GM23338 (cell line): ENCODE results near the gene CCDC134. TPM values are rescaled to one million over a fixed set of nuclear protein-coding genes. Genes with fewer than 3 reads are reported as not detected.

Experiments used
- ATAC-seq: fragments of 200-7000 bp; cut with Tn5 transposase; 3 replicates; pipeline ENCODE4 v1.9.1; 2020
- DNase-seq: peaks from one replicate; pipeline ENCODE4 v3.0.0-alpha.2; 2015; ENCODE audit warnings: low spot score
- H2AFZ ChIP-seq: fragments of 200-600 bp; sonication (generic); 2 replicates; pipeline ENCODE4 v1.8.0; 2016; ENCODE audit warnings: antibody characterized with exemption, mild to moderate bottlenecking, moderate library complexity
- H3F3A ChIP-seq: fragments of 200-600 bp; sonication (generic); replicated peaks from 2 replicates; pipeline ENCODE4 v1.8.0; 2017; ENCODE audit warnings: antibody characterized with exemption, mixed run types, low read depth
- H3K27ac ChIP-seq: fragments of 200-600 bp; sonication (generic); 2 replicates; pipeline ENCODE4 v1.6.1; 2016; ENCODE audit warnings: low read depth
- H3K27me3 ChIP-seq: fragments of 200-600 bp; sonication (generic); 2 replicates; pipeline ENCODE4 v1.8.0; 2016; ENCODE audit warnings: mild to moderate bottlenecking, mixed run types, moderate library complexity; ENCODE audit not compliant: insufficient read depth
- H3K36me3 ChIP-seq: fragments of 200-600 bp; sonication (generic); 2 replicates; pipeline ENCODE4 v1.8.0; 2016; ENCODE audit warnings: mild to moderate bottlenecking; ENCODE audit not compliant: insufficient read depth
- H3K4me1 ChIP-seq: fragments of 200-600 bp; sonication (generic); 2 replicates; pipeline ENCODE4 v1.8.0; 2016; ENCODE audit warnings: mild to moderate bottlenecking, moderate library complexity; ENCODE audit not compliant: insufficient read depth
- H3K4me2 ChIP-seq: fragments of 200-600 bp; sonication (generic); 2 replicates; pipeline ENCODE4 v1.7.1; 2017; ENCODE audit warnings: mixed run types
- H3K4me3 ChIP-seq: fragments of 200-600 bp; sonication (generic); 2 replicates; pipeline ENCODE4 v1.6.1; 2016; ENCODE audit warnings: mixed run types
- H3K79me2 ChIP-seq: fragments of 200-600 bp; sonication (generic); replicated peaks from 2 replicates; pipeline ENCODE4 v1.8.0; 2017; ENCODE audit warnings: mild to moderate bottlenecking; ENCODE audit not compliant: insufficient read depth
- H3K9me2 ChIP-seq: fragments of 200-600 bp; sonication (generic); 2 replicates; pipeline ENCODE4 v1.8.0; 2017; ENCODE audit not compliant: insufficient read depth
- H4K20me1 ChIP-seq: fragments of 200-600 bp; sonication (generic); replicated peaks from 2 replicates; pipeline ENCODE4 v1.8.0; 2017; ENCODE audit warnings: mild to moderate bottlenecking; ENCODE audit not compliant: insufficient read depth
- H3K27ac Mint-ChIP-seq: 2 replicates; pipeline ENCODE4 v1.8.0; 2020; ENCODE audit warnings: inconsistent platforms, mild to moderate bottlenecking, moderate library complexity, mixed read lengths
- H3K27me3 Mint-ChIP-seq: 3 replicates; pipeline ENCODE4 v1.8.0; 2022; ENCODE audit warnings: low read depth, mild to moderate bottlenecking, moderate library complexity, mixed read lengths, inconsistent platforms; ENCODE audit not compliant: insufficient read depth, poor library complexity
- H3K36me3 Mint-ChIP-seq: 3 replicates; pipeline ENCODE4 v1.8.0; 2021; ENCODE audit warnings: low read depth, mild to moderate bottlenecking, inconsistent platforms, moderate library complexity, mixed read lengths
- H3K4me1 Mint-ChIP-seq: 3 replicates; pipeline ENCODE4 v1.8.0; 2020; ENCODE audit warnings: mild to moderate bottlenecking, inconsistent platforms, mixed read lengths
- H3K4me3 Mint-ChIP-seq: 3 replicates; pipeline ENCODE4 v1.8.0; 2021; ENCODE audit warnings: moderate library complexity, mild to moderate bottlenecking, inconsistent platforms, mixed read lengths
- H3K9me3 Mint-ChIP-seq: 3 replicates; pipeline ENCODE4 v1.8.0; 2020; ENCODE audit warnings: moderate library complexity, mild to moderate bottlenecking, inconsistent platforms, mixed read lengths
- CREB1 ChIP-seq: fragments of 250-450 bp; sonication (Bioruptor Pico); IDR thresholded peaks from 2 replicates; pipeline ENCODE4 v1.5.0; 2020; ENCODE audit warnings: low read depth, mild to moderate bottlenecking, moderate library complexity
- CTCF ChIP-seq, 2 experiments: fragments of 200-600 bp in 1 of 2; sonication (generic) in 1 of 2; conservative IDR thresholded peaks; 2 replicates each; pipeline versions ENCODE4 v1.5.1 to v1.6.1; 2016 to 2017; ENCODE audit warnings: antibody characterized with exemption in 2 of 2, low read depth in 2 of 2, mild to moderate bottlenecking in 2 of 2, moderate library complexity in 1 of 2
- ETS1 ChIP-seq: IDR thresholded peaks from 2 replicates; pipeline ENCODE4 v1.6.1; 2016; ENCODE audit warnings: antibody characterized with exemption
- EZH2 ChIP-seq: fragments of 200-600 bp; sonication (generic); IDR thresholded peaks from one replicate; pipeline ENCODE4 v1.8.0; 2017; ENCODE audit warnings: antibody characterized with exemption, mild to moderate bottlenecking, low read depth; ENCODE audit not compliant: unreplicated experiment
- EZH2phosphoT487 ChIP-seq: fragments of 200-600 bp; sonication (generic); IDR thresholded peaks from one replicate; pipeline ENCODE4 v1.8.1; 2018; ENCODE audit warnings: antibody characterized with exemption; ENCODE audit not compliant: unreplicated experiment
- JUNB ChIP-seq: IDR thresholded peaks from one replicate; pipeline ENCODE4 v1.6.1; 2016; ENCODE audit warnings: antibody characterized with exemption; ENCODE audit not compliant: unreplicated experiment
- NANOG ChIP-seq: IDR thresholded peaks from 2 replicates; pipeline ENCODE4 v1.6.1; 2016; ENCODE audit warnings: antibody characterized with exemption, borderline replicate concordance
- POLR2AphosphoS5 ChIP-seq: IDR thresholded peaks from 2 replicates; pipeline ENCODE4 v1.6.1; 2016; ENCODE audit warnings: antibody characterized with exemption, low read depth
- STAT1 ChIP-seq: IDR thresholded peaks from one replicate; pipeline ENCODE4 v1.6.1; 2016; ENCODE audit warnings: antibody characterized with exemption; ENCODE audit not compliant: unreplicated experiment
- ZNF114 ChIP-seq: fragments of 250-450 bp; sonication (Bioruptor Pico); IDR thresholded peaks from 2 replicates; pipeline ENCODE4 v1.5.0; 2020; ENCODE audit warnings: mild to moderate bottlenecking, moderate library complexity
- ZNF331 ChIP-seq: fragments of 250-450 bp; sonication (Bioruptor Pico); IDR thresholded peaks from 2 replicates; pipeline ENCODE4 v1.5.0; 2020; ENCODE audit warnings: low read depth, mild to moderate bottlenecking, moderate library complexity
- polyA plus RNA-seq: library from polyadenylated mRNA; unstranded; fragments of >200 nt; fragmentation: Nextera tagmentation; extraction: Ambion mirVana; gene quantifications from 2 replicates; pipeline ENCODE4 v1.2.1, GENCODE V29; 2016
- total RNA-seq: library from RNA; depleted of rRNA; stranded (reverse); fragments of >200 nt; shearing (Covaris generic); gene quantifications from 2 replicates; pipeline ENCODE4 v1.2.3, GENCODE V29; 2014
- TF ChIP-seq, protein P1 (sequence below): fragments of 250-450 bp; sonication (Bioruptor Pico); IDR thresholded peaks from 2 replicates; pipeline ENCODE4 v1.5.0; 2020; ENCODE audit warnings: mild to moderate bottlenecking, moderate library complexity
- TF ChIP-seq, protein P2 (sequence below): IDR thresholded peaks from one replicate; pipeline ENCODE4 v1.6.1; 2018; ENCODE audit warnings: antibody characterized with exemption; ENCODE audit not compliant: unreplicated experiment

Gene CCDC134
- total and polyA plus RNA-seq, 2 experiments from 2014 or later: 2.7 to 24.5 TPM

DNA sequence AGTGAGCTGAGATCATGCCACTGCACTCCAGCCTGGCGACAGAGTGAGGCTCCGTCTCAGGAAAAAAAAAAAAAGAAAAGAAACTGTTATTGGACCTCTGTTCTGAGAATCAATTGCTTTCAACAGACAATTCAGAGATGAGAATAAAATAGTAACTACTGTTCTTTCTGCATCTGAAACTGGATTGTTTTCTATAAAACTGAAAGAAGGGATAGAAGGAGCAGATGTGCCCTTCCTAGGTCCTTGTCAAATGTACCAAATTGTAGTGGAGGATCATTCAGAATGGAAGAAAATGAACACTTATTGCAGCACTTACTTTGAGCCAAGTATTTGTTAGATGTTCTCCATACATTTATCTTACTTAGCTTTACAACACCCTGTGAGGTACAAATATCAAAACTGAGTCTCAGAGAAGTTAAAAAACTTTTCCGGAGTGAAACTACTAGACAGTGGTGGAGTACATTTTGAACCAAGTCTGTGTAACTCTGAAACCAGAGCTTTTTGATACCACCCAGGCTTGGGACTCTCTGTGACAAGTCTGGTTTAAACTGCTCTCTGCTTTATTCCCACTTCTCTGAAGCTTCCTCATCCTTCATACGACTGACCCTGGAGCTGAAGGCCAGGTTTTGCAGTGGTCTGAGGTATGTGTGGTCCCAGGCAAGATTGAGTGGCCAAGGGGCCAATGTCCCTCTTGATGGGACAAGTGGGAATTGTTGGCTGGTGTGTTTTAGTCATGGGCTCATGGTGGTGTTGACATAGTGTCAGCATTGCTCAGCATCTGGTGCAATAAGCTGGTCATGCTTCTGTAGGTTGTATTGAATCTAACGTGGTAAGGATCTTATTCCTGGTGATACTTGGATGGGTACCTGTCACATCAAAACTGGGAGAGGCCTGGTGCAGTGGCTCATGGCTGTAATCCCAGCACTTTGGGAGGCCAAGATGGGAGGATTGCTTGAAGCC lies 48.2 kb upstream of the CCDC134 start:
- no peak for TF ChIP-seq ETS1
- TF ChIP-seq POLR2AphosphoS5: no peak
- TF ChIP-seq NANOG: no peak
- TF ChIP-seq JUNB: no peak
- TF ChIP-seq, protein P1, sequence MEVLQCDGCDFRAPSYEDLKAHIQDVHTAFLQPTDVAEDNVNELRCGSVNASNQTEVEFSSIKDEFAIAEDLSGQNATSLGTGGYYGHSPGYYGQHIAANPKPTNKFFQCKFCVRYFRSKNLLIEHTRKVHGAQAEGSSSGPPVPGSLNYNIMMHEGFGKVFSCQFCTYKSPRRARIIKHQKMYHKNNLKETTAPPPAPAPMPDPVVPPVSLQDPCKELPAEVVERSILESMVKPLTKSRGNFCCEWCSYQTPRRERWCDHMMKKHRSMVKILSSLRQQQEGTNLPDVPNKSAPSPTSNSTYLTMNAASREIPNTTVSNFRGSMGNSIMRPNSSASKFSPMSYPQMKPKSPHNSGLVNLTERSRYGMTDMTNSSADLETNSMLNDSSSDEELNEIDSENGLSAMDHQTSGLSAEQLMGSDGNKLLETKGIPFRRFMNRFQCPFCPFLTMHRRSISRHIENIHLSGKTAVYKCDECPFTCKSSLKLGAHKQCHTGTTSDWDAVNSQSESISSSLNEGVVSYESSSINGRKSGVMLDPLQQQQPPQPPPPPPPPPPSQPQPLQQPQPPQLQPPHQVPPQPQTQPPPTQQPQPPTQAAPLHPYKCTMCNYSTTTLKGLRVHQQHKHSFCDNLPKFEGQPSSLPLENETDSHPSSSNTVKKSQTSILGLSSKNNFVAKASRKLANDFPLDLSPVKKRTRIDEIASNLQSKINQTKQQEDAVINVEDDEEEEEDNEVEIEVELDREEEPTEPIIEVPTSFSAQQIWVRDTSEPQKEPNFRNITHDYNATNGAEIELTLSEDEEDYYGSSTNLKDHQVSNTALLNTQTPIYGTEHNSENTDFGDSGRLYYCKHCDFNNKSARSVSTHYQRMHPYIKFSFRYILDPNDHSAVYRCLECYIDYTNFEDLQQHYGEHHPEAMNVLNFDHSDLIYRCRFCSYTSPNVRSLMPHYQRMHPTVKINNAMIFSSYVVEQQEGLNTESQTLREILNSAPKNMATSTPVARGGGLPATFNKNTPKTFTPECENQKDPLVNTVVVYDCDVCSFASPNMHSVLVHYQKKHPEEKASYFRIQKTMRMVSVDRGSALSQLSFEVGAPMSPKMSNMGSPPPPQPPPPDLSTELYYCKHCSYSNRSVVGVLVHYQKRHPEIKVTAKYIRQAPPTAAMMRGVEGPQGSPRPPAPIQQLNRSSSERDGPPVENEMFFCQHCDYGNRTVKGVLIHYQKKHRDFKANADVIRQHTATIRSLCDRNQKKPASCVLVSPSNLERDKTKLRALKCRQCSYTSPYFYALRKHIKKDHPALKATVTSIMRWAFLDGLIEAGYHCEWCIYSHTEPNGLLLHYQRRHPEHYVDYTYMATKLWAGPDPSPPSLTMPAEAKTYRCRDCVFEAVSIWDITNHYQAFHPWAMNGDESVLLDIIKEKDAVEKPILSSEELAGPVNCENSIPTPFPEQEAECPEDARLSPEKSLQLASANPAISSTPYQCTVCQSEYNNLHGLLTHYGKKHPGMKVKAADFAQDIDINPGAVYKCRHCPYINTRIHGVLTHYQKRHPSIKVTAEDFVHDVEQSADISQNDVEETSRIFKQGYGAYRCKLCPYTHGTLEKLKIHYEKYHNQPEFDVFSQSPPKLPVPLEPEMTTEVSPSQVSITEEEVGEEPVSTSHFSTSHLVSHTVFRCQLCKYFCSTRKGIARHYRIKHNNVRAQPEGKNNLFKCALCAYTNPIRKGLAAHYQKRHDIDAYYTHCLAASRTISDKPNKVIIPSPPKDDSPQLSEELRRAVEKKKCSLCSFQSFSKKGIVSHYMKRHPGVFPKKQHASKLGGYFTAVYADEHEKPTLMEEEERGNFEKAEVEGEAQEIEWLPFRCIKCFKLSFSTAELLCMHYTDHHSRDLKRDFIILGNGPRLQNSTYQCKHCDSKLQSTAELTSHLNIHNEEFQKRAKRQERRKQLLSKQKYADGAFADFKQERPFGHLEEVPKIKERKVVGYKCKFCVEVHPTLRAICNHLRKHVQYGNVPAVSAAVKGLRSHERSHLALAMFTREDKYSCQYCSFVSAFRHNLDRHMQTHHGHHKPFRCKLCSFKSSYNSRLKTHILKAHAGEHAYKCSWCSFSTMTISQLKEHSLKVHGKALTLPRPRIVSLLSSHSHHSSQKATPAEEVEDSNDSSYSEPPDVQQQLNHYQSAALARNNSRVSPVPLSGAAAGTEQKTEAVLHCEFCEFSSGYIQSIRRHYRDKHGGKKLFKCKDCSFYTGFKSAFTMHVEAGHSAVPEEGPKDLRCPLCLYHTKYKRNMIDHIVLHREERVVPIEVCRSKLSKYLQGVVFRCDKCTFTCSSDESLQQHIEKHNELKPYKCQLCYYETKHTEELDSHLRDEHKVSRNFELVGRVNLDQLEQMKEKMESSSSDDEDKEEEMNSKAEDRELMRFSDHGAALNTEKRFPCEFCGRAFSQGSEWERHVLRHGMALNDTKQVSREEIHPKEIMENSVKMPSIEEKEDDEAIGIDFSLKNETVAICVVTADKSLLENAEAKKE (CRISPR knock-in tag): no peak
- no peak for TF ChIP-seq CTCF (conservative IDR thresholded peaks at IDR 0.05; ENCODE audit: low read depth in 2 of 2)
- TF ChIP-seq EZH2: no peak
- TF ChIP-seq EZH2phosphoT487: no peak
- TF ChIP-seq STAT1: no peak
- TF ChIP-seq, protein P2, sequence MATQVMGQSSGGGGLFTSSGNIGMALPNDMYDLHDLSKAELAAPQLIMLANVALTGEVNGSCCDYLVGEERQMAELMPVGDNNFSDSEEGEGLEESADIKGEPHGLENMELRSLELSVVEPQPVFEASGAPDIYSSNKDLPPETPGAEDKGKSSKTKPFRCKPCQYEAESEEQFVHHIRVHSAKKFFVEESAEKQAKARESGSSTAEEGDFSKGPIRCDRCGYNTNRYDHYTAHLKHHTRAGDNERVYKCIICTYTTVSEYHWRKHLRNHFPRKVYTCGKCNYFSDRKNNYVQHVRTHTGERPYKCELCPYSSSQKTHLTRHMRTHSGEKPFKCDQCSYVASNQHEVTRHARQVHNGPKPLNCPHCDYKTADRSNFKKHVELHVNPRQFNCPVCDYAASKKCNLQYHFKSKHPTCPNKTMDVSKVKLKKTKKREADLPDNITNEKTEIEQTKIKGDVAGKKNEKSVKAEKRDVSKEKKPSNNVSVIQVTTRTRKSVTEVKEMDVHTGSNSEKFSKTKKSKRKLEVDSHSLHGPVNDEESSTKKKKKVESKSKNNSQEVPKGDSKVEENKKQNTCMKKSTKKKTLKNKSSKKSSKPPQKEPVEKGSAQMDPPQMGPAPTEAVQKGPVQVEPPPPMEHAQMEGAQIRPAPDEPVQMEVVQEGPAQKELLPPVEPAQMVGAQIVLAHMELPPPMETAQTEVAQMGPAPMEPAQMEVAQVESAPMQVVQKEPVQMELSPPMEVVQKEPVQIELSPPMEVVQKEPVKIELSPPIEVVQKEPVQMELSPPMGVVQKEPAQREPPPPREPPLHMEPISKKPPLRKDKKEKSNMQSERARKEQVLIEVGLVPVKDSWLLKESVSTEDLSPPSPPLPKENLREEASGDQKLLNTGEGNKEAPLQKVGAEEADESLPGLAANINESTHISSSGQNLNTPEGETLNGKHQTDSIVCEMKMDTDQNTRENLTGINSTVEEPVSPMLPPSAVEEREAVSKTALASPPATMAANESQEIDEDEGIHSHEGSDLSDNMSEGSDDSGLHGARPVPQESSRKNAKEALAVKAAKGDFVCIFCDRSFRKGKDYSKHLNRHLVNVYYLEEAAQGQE: no peak
- no peak for TF ChIP-seq ZNF331
- no peak for TF ChIP-seq ZNF114
- no peak for TF ChIP-seq CREB1 (CRISPR knock-in tag)
- H3K27ac Mint-ChIP-seq: no peak overlapping the region
- peaks cover 14% of the 10 kb centered on the region for H3K4me1 Mint-ChIP-seq
- peaks cover 5% of the 10 kb centered on the region for H3K27me3 Mint-ChIP-seq
- H3K36me3 Mint-ChIP-seq: no peaks in the 10 kb centered on the region
- DNase-seq (no peak), ATAC-seq (no peak)
- H3K79me2 ChIP-seq: no peaks in the 10 kb centered on the region
- no peaks in the 10 kb centered on the region for H3F3A ChIP-seq
- H3K27ac ChIP-seq: no peak overlapping the region
- no peaks in the 10 kb centered on the region for H4K20me1 ChIP-seq
- no peaks in the 10 kb centered on the region for H3K27me3 ChIP-seq
- no peaks in the 10 kb centered on the region; the same call in 2 of the 3 replicates for H3K9me3 Mint-ChIP-seq
- H3K4me3 Mint-ChIP-seq: no peak overlapping the region
- H3K4me3 ChIP-seq: no peak overlapping the region
- H3K4me2 ChIP-seq: no peak overlapping the region
- H3K36me3 ChIP-seq: no peaks in the 10 kb centered on the region
- no peaks in the 10 kb centered on the region for H3K9me2 ChIP-seq
- no peak overlapping the region for H2AFZ ChIP-seq
- peaks cover 5% of the 10 kb centered on the region for H3K4me1 ChIP-seq
